HEK293 (cell line): ENCODE results near the gene TSPAN7.

Source experiments
- CTCF ChIA-PET: fragments of 350-600 bp; formaldehyde crosslinking; extraction: SDS; loops from one replicate; lab custom pipeline; 2021; ENCODE audit warnings: antibody characterized with exemption; lab: Yijun Ruan, JAX
- POLR2A ChIA-PET: fragments of 300-600 bp; formaldehyde crosslinking; extraction: SDS; loops from one replicate; lab custom pipeline; 2020; ENCODE audit warnings: antibody characterized with exemption, inconsistent platforms; lab: Yijun Ruan, JAX
- H3K27ac ChIP-seq: fragments of 200-500 bp; sonication (Bioruptor generic); 2 replicates; pipeline ENCODE4 v1.5.1; 2014; ENCODE audit warnings: low read depth, low read length, control low read depth, inconsistent platforms; ENCODE audit errors: extremely low read depth
- H3K36me3 ChIP-seq, 2 experiments: fragments of 200-500 bp in 1 of 2; sonication (Bioruptor generic) in 1 of 2; 1 replicate in 1 of 2; 2 replicates in 1 of 2; pipeline ENCODE4 v1.5.1; 2014 to 2017; ENCODE audit warnings: inconsistent platforms in 2 of 2, low read length in 2 of 2; ENCODE audit not compliant: control insufficient read depth in 2 of 2, insufficient read depth in 1 of 2
- H3K4me1 ChIP-seq: fragments of 200-500 bp; sonication (Bioruptor generic); 2 replicates; pipeline ENCODE4 v1.5.1; 2014; ENCODE audit warnings: mild to moderate bottlenecking, low read length, inconsistent platforms; ENCODE audit not compliant: control insufficient read depth, insufficient read depth
- H3K4me3 ChIP-seq: 2 replicates; pipeline ENCODE4 v1.5.1; 2011; ENCODE audit warnings: low read depth, mild to moderate bottlenecking, control low read depth, low read length, moderate library complexity
- H3K9me3 ChIP-seq: fragments of 200-500 bp; sonication (Bioruptor generic); 2 replicates; pipeline ENCODE4 v1.5.1; 2014; ENCODE audit warnings: low read depth, low read length, inconsistent platforms; ENCODE audit not compliant: control insufficient read depth, insufficient read depth
- GFI1B ChIP-seq: fragments of 450-650 bp; formaldehyde crosslinking; IDR thresholded peaks from 2 replicates; pipeline ENCODE4 v1.5.1; 2016; ENCODE audit warnings: missing biosample characterization, missing genetic modification characterization
- IKZF3 ChIP-seq: fragments of 450-650 bp; IDR thresholded peaks from 2 replicates; pipeline ENCODE4 v1.5.0; 2018; ENCODE audit warnings: missing biosample characterization, mild to moderate bottlenecking, missing genetic modification characterization, moderate library complexity
- MYNN ChIP-seq: fragments of 450-650 bp; formaldehyde crosslinking; IDR thresholded peaks from 2 replicates; pipeline ENCODE4 v1.5.1; 2016; ENCODE audit warnings: missing biosample characterization, missing genetic modification characterization, borderline replicate concordance
- OSR2 ChIP-seq: fragments of 450-650 bp; formaldehyde crosslinking; IDR thresholded peaks from 2 replicates; pipeline ENCODE4 v1.5.1; 2016; ENCODE audit warnings: missing biosample characterization, missing genetic modification characterization
- RBAK ChIP-seq: fragments of 450-650 bp; formaldehyde crosslinking; IDR thresholded peaks from 2 replicates; pipeline ENCODE4 v1.5.1; 2016; ENCODE audit warnings: missing biosample characterization, missing genetic modification characterization
- ZFP37 ChIP-seq: fragments of 450-650 bp; formaldehyde crosslinking; IDR thresholded peaks from 2 replicates; pipeline ENCODE4 v1.5.1; 2016; ENCODE audit warnings: missing biosample characterization, missing genetic modification characterization
- ZIC2 ChIP-seq: fragments of 450-650 bp; formaldehyde crosslinking; IDR thresholded peaks from 2 replicates; pipeline ENCODE4 v1.5.1; 2016; ENCODE audit warnings: missing biosample characterization, missing genetic modification characterization
- ZNF2 ChIP-seq: fragments of 450-650 bp; formaldehyde crosslinking; IDR thresholded peaks from 2 replicates; pipeline ENCODE4 v1.5.1; 2016; ENCODE audit warnings: missing biosample characterization, missing genetic modification characterization
- ZNF302 ChIP-seq: fragments of 450-650 bp; formaldehyde crosslinking; IDR thresholded peaks from 2 replicates; pipeline ENCODE4 v1.5.1; 2016; ENCODE audit warnings: missing biosample characterization, missing genetic modification characterization, low read depth
- ZNF423 ChIP-seq: fragments of 450-650 bp; formaldehyde crosslinking; IDR thresholded peaks from 2 replicates; pipeline ENCODE4 v1.5.1; 2016; ENCODE audit warnings: missing biosample characterization, missing genetic modification characterization
- ZNF501 ChIP-seq: fragments of 450-650 bp; formaldehyde crosslinking; IDR thresholded peaks from 2 replicates; pipeline ENCODE4 v1.5.1; 2016; ENCODE audit warnings: missing biosample characterization, missing genetic modification characterization
- ZNF529 ChIP-seq: fragments of 450-650 bp; formaldehyde crosslinking; IDR thresholded peaks from 2 replicates; pipeline ENCODE4 v1.5.1; 2017; ENCODE audit warnings: missing genetic modification characterization, missing biosample characterization; ENCODE audit not compliant: insufficient replicate concordance
- ZNF571 ChIP-seq: fragments of 450-650 bp; formaldehyde crosslinking; IDR thresholded peaks from 2 replicates; pipeline ENCODE4 v1.5.0; 2017; ENCODE audit warnings: missing biosample characterization, missing genetic modification characterization
- ZSCAN23 ChIP-seq: fragments of 450-650 bp; formaldehyde crosslinking; IDR thresholded peaks from 2 replicates; pipeline ENCODE4 v1.5.1; 2016; ENCODE audit warnings: missing biosample characterization, missing genetic modification characterization
- TF ChIP-seq, protein P1 (sequence below): fragments of 450-650 bp; IDR thresholded peaks from 2 replicates; pipeline ENCODE4 v1.5.1; 2018; ENCODE audit warnings: missing biosample characterization, missing genetic modification characterization
- TF ChIP-seq, protein P2 (sequence below): fragments of 450-650 bp; formaldehyde crosslinking; IDR thresholded peaks from 2 replicates; pipeline ENCODE4 v1.5.1; 2017; ENCODE audit warnings: missing biosample characterization, missing genetic modification characterization
- TF ChIP-seq, protein P3 (sequence below): fragments of 450-650 bp; formaldehyde crosslinking; IDR thresholded peaks from 2 replicates; pipeline ENCODE4 v1.5.1; 2017; ENCODE audit warnings: missing biosample characterization, missing genetic modification characterization
- TF ChIP-seq, protein P4 (sequence below): fragments of 450-650 bp; formaldehyde crosslinking; IDR thresholded peaks from 2 replicates; pipeline ENCODE4 v1.5.1; 2016; ENCODE audit warnings: missing biosample characterization, missing genetic modification characterization
- TF ChIP-seq, protein P5 (sequence below): fragments of 450-650 bp; formaldehyde crosslinking; IDR thresholded peaks from 2 replicates; pipeline ENCODE4 v1.5.1; 2016; ENCODE audit warnings: missing biosample characterization, missing genetic modification characterization

The TSPAN7 gene

DNA sequence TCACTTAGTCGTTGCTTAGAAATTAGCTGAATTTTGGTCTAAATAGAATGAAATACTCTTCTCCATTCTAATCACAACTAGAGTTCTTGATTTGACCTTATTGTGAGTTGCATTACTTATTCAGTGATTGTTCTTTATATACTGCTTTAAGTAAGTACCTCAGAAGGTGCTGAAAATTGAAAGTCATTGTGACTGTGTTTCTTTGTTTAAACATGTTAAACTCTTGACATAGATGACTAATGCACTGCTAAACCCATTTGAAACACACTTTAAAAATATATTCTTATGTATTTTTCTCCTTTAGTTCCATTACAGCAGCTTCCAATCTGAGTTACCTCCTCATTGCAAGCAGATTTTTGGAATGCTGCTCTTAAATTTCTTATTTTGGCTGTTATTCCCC is 9.1 kb downstream of the TSPAN7 start:
- ChIA-PET CTCF (interaction anchor here (0.6 to 1.2 kb wide), 2 partner anchors 57 to 84 kb away, joined by 3 read pairs; no protein-coding TSS in a partner anchor), POLR2A (no interaction called here)
- Histone ChIP-seq H3K27ac (no peak overlapping the region), H3K4me3 (no peak overlapping the region), H3K9me3 (no peaks in the 10 kb centered on the region), H3K4me1 (no peaks in the 10 kb centered on the region), H3K36me3 (no peaks in the 10 kb centered on the region)
- TF ChIP-seq MYNN = no peak

DNA sequence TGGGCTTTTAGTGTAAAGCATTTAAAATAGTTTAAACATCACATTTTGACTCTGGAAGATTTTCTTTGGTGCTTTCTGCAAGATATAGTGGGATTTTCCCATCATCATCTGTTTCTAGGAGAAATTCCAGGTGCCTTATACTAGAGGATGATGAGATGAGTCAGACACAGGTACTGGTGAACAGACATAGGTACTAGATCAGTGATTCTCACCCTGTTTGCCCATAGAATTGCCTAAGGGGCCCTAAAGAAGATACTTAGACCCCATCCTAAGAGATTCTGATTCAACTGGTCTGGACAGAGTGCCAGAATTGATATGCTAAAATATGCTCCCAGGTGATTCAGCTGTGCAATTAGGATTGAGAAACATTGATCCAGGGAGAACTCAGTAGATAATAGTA is 9.7 kb downstream of the TSPAN7 start:
- Histone ChIP-seq H3K27ac (no peak overlapping the region), H3K4me3 (no peak overlapping the region), H3K36me3 (no peaks in the 10 kb centered on the region), H3K9me3 (no peaks in the 10 kb centered on the region), H3K4me1 (no peaks in the 10 kb centered on the region)
- ChIA-PET POLR2A (no interaction called here), CTCF (no interaction called here)
- TF ChIP-seq, protein P1, sequence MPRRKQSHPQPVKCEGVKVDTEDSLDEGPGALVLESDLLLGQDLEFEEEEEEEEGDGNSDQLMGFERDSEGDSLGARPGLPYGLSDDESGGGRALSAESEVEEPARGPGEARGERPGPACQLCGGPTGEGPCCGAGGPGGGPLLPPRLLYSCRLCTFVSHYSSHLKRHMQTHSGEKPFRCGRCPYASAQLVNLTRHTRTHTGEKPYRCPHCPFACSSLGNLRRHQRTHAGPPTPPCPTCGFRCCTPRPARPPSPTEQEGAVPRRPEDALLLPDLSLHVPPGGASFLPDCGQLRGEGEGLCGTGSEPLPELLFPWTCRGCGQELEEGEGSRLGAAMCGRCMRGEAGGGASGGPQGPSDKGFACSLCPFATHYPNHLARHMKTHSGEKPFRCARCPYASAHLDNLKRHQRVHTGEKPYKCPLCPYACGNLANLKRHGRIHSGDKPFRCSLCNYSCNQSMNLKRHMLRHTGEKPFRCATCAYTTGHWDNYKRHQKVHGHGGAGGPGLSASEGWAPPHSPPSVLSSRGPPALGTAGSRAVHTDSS (tag by site-specific recombination) = no peak
- no peak for TF ChIP-seq ZNF529 (tag by site-specific recombination)
- TF ChIP-seq ZFP37 (tag by site-specific recombination) = no peak
- TF ChIP-seq ZNF2 (tag by site-specific recombination) = no peak
- TF ChIP-seq, protein P2, sequence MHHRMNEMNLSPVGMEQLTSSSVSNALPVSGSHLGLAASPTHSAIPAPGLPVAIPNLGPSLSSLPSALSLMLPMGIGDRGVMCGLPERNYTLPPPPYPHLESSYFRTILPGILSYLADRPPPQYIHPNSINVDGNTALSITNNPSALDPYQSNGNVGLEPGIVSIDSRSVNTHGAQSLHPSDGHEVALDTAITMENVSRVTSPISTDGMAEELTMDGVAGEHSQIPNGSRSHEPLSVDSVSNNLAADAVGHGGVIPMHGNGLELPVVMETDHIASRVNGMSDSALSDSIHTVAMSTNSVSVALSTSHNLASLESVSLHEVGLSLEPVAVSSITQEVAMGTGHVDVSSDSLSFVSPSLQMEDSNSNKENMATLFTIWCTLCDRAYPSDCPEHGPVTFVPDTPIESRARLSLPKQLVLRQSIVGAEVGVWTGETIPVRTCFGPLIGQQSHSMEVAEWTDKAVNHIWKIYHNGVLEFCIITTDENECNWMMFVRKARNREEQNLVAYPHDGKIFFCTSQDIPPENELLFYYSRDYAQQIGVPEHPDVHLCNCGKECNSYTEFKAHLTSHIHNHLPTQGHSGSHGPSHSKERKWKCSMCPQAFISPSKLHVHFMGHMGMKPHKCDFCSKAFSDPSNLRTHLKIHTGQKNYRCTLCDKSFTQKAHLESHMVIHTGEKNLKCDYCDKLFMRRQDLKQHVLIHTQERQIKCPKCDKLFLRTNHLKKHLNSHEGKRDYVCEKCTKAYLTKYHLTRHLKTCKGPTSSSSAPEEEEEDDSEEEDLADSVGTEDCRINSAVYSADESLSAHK (tag by site-specific recombination) = no peak
- no peak for TF ChIP-seq ZIC2 (tag by site-specific recombination)
- no peak for TF ChIP-seq RBAK (tag by site-specific recombination)
- TF ChIP-seq ZSCAN23 (tag by site-specific recombination) = no peak
- TF ChIP-seq, protein P3, sequence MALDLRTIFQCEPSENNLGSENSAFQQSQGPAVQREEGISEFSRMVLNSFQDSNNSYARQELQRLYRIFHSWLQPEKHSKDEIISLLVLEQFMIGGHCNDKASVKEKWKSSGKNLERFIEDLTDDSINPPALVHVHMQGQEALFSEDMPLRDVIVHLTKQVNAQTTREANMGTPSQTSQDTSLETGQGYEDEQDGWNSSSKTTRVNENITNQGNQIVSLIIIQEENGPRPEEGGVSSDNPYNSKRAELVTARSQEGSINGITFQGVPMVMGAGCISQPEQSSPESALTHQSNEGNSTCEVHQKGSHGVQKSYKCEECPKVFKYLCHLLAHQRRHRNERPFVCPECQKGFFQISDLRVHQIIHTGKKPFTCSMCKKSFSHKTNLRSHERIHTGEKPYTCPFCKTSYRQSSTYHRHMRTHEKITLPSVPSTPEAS (tag by site-specific recombination) = no peak
- no peak for TF ChIP-seq GFI1B
- TF ChIP-seq ZNF501 (tag by site-specific recombination) = no peak
- no peak for TF ChIP-seq ZNF302
- TF ChIP-seq ZNF423 (tag by site-specific recombination) = no peak
- no peak for TF ChIP-seq OSR2 (tag by site-specific recombination)
- TF ChIP-seq IKZF3 (tag by site-specific recombination) = no peak
- TF ChIP-seq, protein P4, sequence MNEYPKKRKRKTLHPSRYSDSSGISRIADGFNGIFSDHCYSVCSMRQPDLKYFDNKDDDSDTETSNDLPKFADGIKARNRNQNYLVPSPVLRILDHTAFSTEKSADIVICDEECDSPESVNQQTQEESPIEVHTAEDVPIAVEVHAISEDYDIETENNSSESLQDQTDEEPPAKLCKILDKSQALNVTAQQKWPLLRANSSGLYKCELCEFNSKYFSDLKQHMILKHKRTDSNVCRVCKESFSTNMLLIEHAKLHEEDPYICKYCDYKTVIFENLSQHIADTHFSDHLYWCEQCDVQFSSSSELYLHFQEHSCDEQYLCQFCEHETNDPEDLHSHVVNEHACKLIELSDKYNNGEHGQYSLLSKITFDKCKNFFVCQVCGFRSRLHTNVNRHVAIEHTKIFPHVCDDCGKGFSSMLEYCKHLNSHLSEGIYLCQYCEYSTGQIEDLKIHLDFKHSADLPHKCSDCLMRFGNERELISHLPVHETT (tag by site-specific recombination) = no peak
- TF ChIP-seq, protein P5, sequence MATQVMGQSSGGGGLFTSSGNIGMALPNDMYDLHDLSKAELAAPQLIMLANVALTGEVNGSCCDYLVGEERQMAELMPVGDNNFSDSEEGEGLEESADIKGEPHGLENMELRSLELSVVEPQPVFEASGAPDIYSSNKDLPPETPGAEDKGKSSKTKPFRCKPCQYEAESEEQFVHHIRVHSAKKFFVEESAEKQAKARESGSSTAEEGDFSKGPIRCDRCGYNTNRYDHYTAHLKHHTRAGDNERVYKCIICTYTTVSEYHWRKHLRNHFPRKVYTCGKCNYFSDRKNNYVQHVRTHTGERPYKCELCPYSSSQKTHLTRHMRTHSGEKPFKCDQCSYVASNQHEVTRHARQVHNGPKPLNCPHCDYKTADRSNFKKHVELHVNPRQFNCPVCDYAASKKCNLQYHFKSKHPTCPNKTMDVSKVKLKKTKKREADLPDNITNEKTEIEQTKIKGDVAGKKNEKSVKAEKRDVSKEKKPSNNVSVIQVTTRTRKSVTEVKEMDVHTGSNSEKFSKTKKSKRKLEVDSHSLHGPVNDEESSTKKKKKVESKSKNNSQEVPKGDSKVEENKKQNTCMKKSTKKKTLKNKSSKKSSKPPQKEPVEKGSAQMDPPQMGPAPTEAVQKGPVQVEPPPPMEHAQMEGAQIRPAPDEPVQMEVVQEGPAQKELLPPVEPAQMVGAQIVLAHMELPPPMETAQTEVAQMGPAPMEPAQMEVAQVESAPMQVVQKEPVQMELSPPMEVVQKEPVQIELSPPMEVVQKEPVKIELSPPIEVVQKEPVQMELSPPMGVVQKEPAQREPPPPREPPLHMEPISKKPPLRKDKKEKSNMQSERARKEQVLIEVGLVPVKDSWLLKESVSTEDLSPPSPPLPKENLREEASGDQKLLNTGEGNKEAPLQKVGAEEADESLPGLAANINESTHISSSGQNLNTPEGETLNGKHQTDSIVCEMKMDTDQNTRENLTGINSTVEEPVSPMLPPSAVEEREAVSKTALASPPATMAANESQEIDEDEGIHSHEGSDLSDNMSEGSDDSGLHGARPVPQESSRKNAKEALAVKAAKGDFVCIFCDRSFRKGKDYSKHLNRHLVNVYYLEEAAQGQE (tag by site-specific recombination) = no peak
- TF ChIP-seq ZNF571 (tag by site-specific recombination) = no peak
